Fibroblast of mammary gland (primary cell): ENCODE data around the gene IFFO2.

ENCODE experiments used
- DNase-seq: peaks from one replicate; pipeline ENCODE4 v3.0.0-alpha.2; 2010; ENCODE audit warnings: low read depth
- H3K4me3 ChIP-seq: 2 replicates; pipeline ENCODE4 v1.5.1; 2011; ENCODE audit warnings: low read depth, mild to moderate bottlenecking, low read length, moderate library complexity; ENCODE audit not compliant: control insufficient read depth
- CTCF ChIP-seq: conservative IDR thresholded peaks from 2 replicates; pipeline ENCODE4 v1.5.1; 2011; ENCODE audit warnings: low read depth, low read length, inconsistent platforms; ENCODE audit not compliant: control insufficient read depth, insufficient read depth

IFFO2 gene

GRCh38 chr1:18861590-18861989 is 94.9 kb downstream of the IFFO2 start:
- TF ChIP-seq CTCF, result no peak
- no peak for DNase-seq
- H3K4me3 ChIP-seq, result no peak overlapping the region

GRCh38 chr1:18861082-18861481 is 95.4 kb downstream of the IFFO2 start:
- DNase-seq, result no peak
- TF ChIP-seq CTCF, result no peak

GRCh38 chr1:18859560-18859959 is 96.9 kb downstream of the IFFO2 start, which contains the start of gene TAS1R2:
Gene TAS1R2 (minus strand): TSS chr1:18859660. CDS start chr1:18859660, 0 bp downstream.
- TF ChIP-seq CTCF, result no peak
- H3K4me3 ChIP-seq, result no peak within 1 kb of the TSS
- DNase-seq, result no peak

More at GRCh38 chr1:18861082-18861481, 95.4 kb downstream of the IFFO2 start:
- no peak overlapping the region for H3K4me3 ChIP-seq

- DNase-seq, result no peak
- no peak for TF ChIP-seq CTCF
- H3K4me3 ChIP-seq, result no peak overlapping the region
Measured at GRCh38 chr1:18858070-18858688, 98.3 kb downstream of the IFFO2 start.

- no peak overlapping the region for H3K4me3 ChIP-seq
- DNase-seq, result no peak
- TF ChIP-seq CTCF, result no peak
Measured at GRCh38 chr1:18856435-18856834, 100.0 kb downstream of the IFFO2 start.

- TF ChIP-seq CTCF, result no peak
- no peak overlapping the region for H3K4me3 ChIP-seq
- no peak for DNase-seq
Measured at GRCh38 chr1:18855573-18855972, 100.9 kb downstream of the IFFO2 start.
